Thoracic aorta (tissue), 2 donors: ENCODE measurements around the gene ARHGAP22. TPM values are rescaled to one million over a fixed set of nuclear protein-coding genes. Genes with fewer than 3 reads are reported as not detected.

Experiments used
- ATAC-seq: fragments of 150-250 bp; one replicate; pipeline ENCODE4 v1.8.0; 2017; ENCODE audit warnings: low read depth; ENCODE audit not compliant: insufficient number of reproducible peaks, low FRiP score
- DNase-seq: peaks from one replicate; pipeline ENCODE4 v3.0.0-alpha.2; 2020; ENCODE audit warnings: low spot score
- H3K27ac ChIP-seq, 2 donors: fragments of 200-600 bp; sonication (generic); 1 replicate in 1 of 2; 2 replicates in 1 of 2; pipeline ENCODE4 v1.5.1; 2016; ENCODE audit warnings: mild to moderate bottlenecking in 2 of 2, moderate library complexity in 2 of 2
- H3K27me3 ChIP-seq: fragments of 200-600 bp; sonication (generic); replicated peaks from 2 replicates; pipeline ENCODE4 v1.6.0; 2016; ENCODE audit warnings: mild to moderate bottlenecking; ENCODE audit not compliant: insufficient read depth
- H3K36me3 ChIP-seq: fragments of 200-600 bp; sonication (generic); one replicate; pipeline ENCODE4 v1.5.1; 2016
- H3K4me1 ChIP-seq, 2 donors: fragments of 200-600 bp; sonication (generic); 1 replicate in 1 of 2; 2 replicates in 1 of 2; pipeline versions ENCODE4 v1.5.1 to v1.6.0; 2016; ENCODE audit warnings: low read depth in 2 of 2, mild to moderate bottlenecking in 1 of 2; ENCODE audit not compliant: control insufficient read depth in 1 of 2
- H3K4me3 ChIP-seq: fragments of 200-600 bp; sonication (generic); 2 replicates; pipeline ENCODE4 v1.5.1; 2016; ENCODE audit warnings: mild to moderate bottlenecking
- H3K9me3 ChIP-seq: fragments of 200-600 bp; sonication (generic); 2 replicates; pipeline ENCODE4 v1.5.1; 2016
- CTCF ChIP-seq: fragments of 200-600 bp; sonication (generic); IDR thresholded peaks from one replicate; pipeline ENCODE4 v1.5.1; 2019; ENCODE audit warnings: antibody characterized with exemption
- total RNA-seq, 2 donors: library from RNA; depleted of rRNA; stranded (reverse); fragments of >200 nt; gene quantifications; one replicate each; pipeline versions ENCODE4 v1.1.0 to v1.2.3, GENCODE V29; 2016

Gene ARHGAP22
- total RNA-seq, 2 donors from 2014 or later: 15.4 to 24.8 TPM

- TF ChIP-seq CTCF: no peak
- Histone ChIP-seq H3K27me3 (no peaks in the 10 kb centered on the region), H3K4me1 (peaks cover 0 to 4% of the 10 kb centered on the region in 2 donors), H3K4me3 (no peak overlapping the region), H3K27ac (no peak overlapping the region), H3K9me3 (no peaks in the 10 kb centered on the region), H3K36me3 (peaks cover 3% of the 10 kb centered on the region)
- ATAC-seq (no peak), DNase-seq (no peak)
These were observed 69.3 kb downstream of the ARHGAP22 start for GRCh38 chr10:48535416-48536155.

DNA sequence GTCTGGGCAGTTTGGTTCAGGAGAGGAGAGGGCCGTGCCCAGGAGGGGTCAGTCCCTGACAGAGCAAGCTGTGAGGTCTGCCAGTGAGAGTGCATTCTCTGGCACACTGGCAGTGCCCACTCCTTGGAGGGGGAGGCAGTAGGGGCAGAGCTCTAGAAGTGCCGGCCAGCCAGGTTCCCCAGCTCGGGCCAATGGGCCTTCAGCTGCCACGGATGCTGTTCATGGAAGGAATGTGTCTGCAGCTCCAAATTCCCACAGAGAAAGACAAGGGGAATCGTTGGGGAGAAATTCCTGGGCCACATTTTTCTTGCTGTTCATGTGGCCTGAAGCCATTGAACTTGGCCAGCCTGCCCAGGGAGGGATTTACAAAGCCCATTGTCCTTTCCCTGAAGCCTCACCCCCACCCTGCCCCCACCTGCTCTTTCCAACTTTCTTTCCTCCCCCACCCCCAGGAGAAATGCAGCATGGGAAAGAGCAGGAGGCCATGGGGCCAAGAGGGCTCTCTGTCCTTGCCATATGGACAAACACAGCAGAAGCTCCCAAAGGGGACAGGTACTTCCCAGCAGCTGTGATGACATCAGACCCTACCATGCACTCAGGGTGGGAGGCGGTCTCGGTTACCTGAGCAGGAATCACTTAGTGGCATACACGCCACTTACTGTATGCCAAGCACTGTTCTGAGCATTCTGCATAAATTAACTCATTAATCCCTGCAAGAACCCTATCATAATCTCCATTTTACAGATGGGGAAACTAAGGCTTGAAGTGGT lies 70.7 kb downstream of the ARHGAP22 start:
- Histone ChIP-seq H3K27me3 (no peaks in the 10 kb centered on the region), H3K4me3 (no peak overlapping the region), H3K4me1 (peaks cover 0 to 4% of the 10 kb centered on the region in 2 donors), H3K36me3 (peaks cover 3% of the 10 kb centered on the region), H3K27ac (no peak overlapping the region), H3K9me3 (no peaks in the 10 kb centered on the region)
- ATAC-seq: no peak
- no peak for DNase-seq
- TF ChIP-seq CTCF: no peak

- Histone ChIP-seq H3K36me3 (peaks cover 3% of the 10 kb centered on the region), H3K27me3 (no peaks in the 10 kb centered on the region), H3K9me3 (no peaks in the 10 kb centered on the region), H3K27ac (no peak overlapping the region), H3K4me3 (no peak overlapping the region), H3K4me1 (peaks cover 0 to 4% of the 10 kb centered on the region in 2 donors)
- no peak for DNase-seq
- ATAC-seq: no peak
- TF ChIP-seq CTCF: no peak
These were observed 71.3 kb downstream of the ARHGAP22 start for GRCh38 chr10:48533540-48533939.

DNA sequence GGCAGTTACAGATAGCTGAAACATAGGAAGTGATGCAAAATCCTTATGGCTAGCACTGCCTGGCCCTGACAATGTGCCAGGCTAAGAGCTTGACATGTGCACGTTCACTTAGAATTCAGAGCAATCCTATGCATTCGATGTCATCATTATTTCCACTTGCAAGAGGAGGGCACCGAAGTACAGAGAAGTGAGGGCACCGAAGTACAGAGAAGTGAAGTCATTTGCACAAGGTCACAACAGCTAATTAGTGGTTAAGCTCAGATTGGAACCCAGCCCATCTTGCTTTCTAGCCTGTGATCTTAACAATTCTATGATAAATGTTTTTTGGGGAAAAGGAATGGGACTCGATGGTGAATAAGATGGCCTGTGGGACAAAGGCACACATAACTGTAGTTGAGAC lies 73.4 kb downstream of the ARHGAP22 start:
- H3K4me3 ChIP-seq: no peak overlapping the region
- H3K9me3 ChIP-seq: no peaks in the 10 kb centered on the region
- no peaks in the 10 kb centered on the region for H3K27me3 ChIP-seq
- no peak overlapping the region for H3K27ac ChIP-seq
- ATAC-seq: no peak
- H3K36me3 ChIP-seq: peaks cover 3% of the 10 kb centered on the region
- TF ChIP-seq CTCF: no peak
- no peak for DNase-seq
- peaks cover 0 to 10% of the 10 kb centered on the region in 2 donors for H3K4me1 ChIP-seq

- TF ChIP-seq CTCF: no peak
- no peaks in the 10 kb centered on the region for H3K9me3 ChIP-seq
- no peak overlapping the region for H3K4me3 ChIP-seq
- no peak for DNase-seq
- H3K36me3 ChIP-seq: no peaks in the 10 kb centered on the region
- H3K4me1 ChIP-seq: peaks cover 0 to 16% of the 10 kb centered on the region in 2 donors
- no peak for ATAC-seq
- no peaks in the 10 kb centered on the region for H3K27me3 ChIP-seq
- H3K27ac ChIP-seq: no peak overlapping the region
These were observed 75.5 kb downstream of the ARHGAP22 start for GRCh38 chr10:48529331-48529730.
